ENCODE measurements around the gene CPNE5.

- TF ChIP-seq CTCF (IDR thresholded peaks at IDR 0.05; ENCODE audit: low read depth, low read length) (no peak), EZH2phosphoT487 (IDR thresholded peaks at IDR 0.05; ENCODE audit: low read depth) (no peak)
Measured at GRCh38 chr6:36745283-36745682, 94.0 kb downstream of the CPNE5 start.

Measured in OCI-LY3 (cell line).